Ishikawa (cell line): Measurements from ENCODE around the gene ITGA1.

ENCODE experiments used
- CEBPB ChIP-seq: IDR thresholded peaks from 2 replicates; pipeline ENCODE4 v1.6.1; 2012
- CREB1 ChIP-seq: IDR thresholded peaks from 2 replicates; pipeline ENCODE4 v1.6.1; 2012; ENCODE audit warnings: low read depth
- EGR1 ChIP-seq: IDR thresholded peaks from 2 replicates; pipeline ENCODE4 v1.6.1; 2012
- EP300 ChIP-seq: IDR thresholded peaks from 2 replicates; pipeline ENCODE4 v1.6.1; 2012; ENCODE audit warnings: borderline replicate concordance
- FOXM1 ChIP-seq: IDR thresholded peaks from 2 replicates; pipeline ENCODE4 v1.6.1; 2012; ENCODE audit warnings: low read depth, borderline replicate concordance
- NFIC ChIP-seq: IDR thresholded peaks from 2 replicates; pipeline ENCODE4 v1.6.1; 2012
- RAD21 ChIP-seq: IDR thresholded peaks from 2 replicates; pipeline ENCODE4 v1.6.1; 2012; ENCODE audit warnings: low read depth
- REST ChIP-seq: IDR thresholded peaks from 2 replicates; pipeline ENCODE4 v1.6.1; 2012; ENCODE audit warnings: low read depth, mild to moderate bottlenecking
- TAF1 ChIP-seq: IDR thresholded peaks from 2 replicates; pipeline ENCODE4 v1.6.1; 2012; ENCODE audit warnings: low read depth, mild to moderate bottlenecking
- TCF12 ChIP-seq: IDR thresholded peaks from 2 replicates; pipeline ENCODE4 v1.6.1; 2012; ENCODE audit warnings: low read depth
- TEAD4 ChIP-seq: IDR thresholded peaks from 2 replicates; pipeline ENCODE4 v1.6.1; 2012
- YY1 ChIP-seq: IDR thresholded peaks from 2 replicates; pipeline ENCODE4 v1.6.1; 2012; ENCODE audit warnings: low read depth
- ZBTB7A ChIP-seq: IDR thresholded peaks from 2 replicates; pipeline ENCODE4 v1.6.1; 2012; ENCODE audit warnings: low read depth
- TF ChIP-seq, protein P1 (sequence below): IDR thresholded peaks from 2 replicates; pipeline ENCODE4 v1.6.1; 2012
- TF ChIP-seq, protein P2 (sequence below): IDR thresholded peaks from 2 replicates; pipeline ENCODE4 v1.6.1; 2012

ITGA1 gene

DNA sequence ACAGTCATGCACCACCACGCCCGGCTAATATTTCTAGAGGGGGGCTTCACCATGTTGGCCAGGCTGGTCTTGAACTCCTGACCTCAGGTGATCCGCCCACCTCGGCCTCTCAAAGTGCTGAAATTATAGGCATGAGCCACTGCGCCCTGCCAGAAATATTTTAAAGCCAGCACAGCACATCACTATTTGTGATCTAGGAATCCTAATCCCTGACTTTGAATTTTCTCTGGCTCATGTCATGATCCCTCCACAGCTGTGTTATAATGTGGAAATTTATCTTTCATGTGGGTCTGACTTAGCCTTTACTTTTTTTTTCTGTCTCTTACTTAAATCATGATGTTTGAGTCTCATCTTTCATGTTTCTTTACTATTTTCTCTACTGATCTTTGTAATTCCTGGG, 18.7 kb upstream of the ITGA1 start:
- TF ChIP-seq FOXM1 (no peak), ZBTB7A (no peak), NFIC (no peak), TCF12 (no peak), REST (no peak), EGR1 (no peak), CEBPB (no peak), CREB1 (no peak)
- TF ChIP-seq, protein P1, sequence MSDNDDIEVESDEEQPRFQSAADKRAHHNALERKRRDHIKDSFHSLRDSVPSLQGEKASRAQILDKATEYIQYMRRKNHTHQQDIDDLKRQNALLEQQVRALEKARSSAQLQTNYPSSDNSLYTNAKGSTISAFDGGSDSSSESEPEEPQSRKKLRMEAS, result no peak
- TF ChIP-seq, protein P2, sequence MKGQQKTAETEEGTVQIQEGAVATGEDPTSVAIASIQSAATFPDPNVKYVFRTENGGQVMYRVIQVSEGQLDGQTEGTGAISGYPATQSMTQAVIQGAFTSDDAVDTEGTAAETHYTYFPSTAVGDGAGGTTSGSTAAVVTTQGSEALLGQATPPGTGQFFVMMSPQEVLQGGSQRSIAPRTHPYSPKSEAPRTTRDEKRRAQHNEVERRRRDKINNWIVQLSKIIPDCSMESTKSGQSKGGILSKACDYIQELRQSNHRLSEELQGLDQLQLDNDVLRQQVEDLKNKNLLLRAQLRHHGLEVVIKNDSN, result no peak

DNA sequence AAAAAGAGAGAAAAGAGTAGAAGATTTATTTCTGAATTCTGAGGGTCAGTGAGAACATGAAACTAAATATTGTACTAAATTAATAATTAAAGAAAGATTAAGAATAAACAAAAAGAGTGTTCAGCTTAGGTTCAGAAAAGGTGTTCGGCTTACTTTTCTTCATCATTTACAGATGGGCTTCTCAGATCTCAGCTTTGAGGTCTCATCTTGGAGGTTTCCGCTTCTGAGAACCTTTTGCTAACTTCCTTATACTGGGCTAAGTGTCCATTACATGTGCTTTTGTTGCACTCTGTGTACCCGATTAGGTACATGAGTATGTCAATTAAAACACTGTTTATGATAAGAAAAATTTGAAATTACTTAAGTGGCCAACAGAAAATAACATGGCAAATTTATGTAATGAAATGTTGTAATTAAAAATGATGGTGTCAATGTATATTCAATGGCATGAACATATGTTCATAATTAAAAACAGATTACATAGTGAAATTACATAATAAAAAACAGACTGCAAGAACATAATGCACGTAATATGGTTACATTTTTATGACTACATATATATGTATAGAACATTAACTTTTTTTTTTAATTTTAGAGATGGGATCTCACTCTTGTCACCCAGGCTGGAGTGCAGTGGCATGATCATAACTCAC, 17.3 kb upstream of the ITGA1 start:
- TF ChIP-seq CEBPB (no peak), EGR1 (no peak), ZBTB7A (no peak), REST (no peak), RAD21 (no peak), FOXM1 (no peak), TAF1 (no peak), YY1 (no peak), TEAD4 (no peak), EP300 (no peak), TCF12 (no peak), NFIC (no peak), CREB1 (no peak)
- TF ChIP-seq, protein P1, result no peak
- TF ChIP-seq, protein P2, result no peak

- TF ChIP-seq EGR1, result no peak
- TF ChIP-seq, protein P1, result no peak
- no peak for TF ChIP-seq CREB1
- no peak for TF ChIP-seq TCF12
- TF ChIP-seq TEAD4, result no peak
- TF ChIP-seq, protein P2, result no peak
- no peak for TF ChIP-seq NFIC
- no peak for TF ChIP-seq EP300
- TF ChIP-seq FOXM1, result no peak
- TF ChIP-seq YY1, result no peak
- no peak for TF ChIP-seq ZBTB7A
- no peak for TF ChIP-seq TAF1
Measured at GRCh38 chr5:52771343-52772039, 16.2 kb upstream of the ITGA1 start.

- no peak for TF ChIP-seq TCF12
- TF ChIP-seq, protein P2, result no peak
- TF ChIP-seq YY1, result no peak
- no peak for TF ChIP-seq TAF1
- no peak for TF ChIP-seq EGR1
- no peak for TF ChIP-seq NFIC
- no peak for TF ChIP-seq CREB1
- TF ChIP-seq FOXM1, result no peak
- TF ChIP-seq RAD21, result no peak
- no peak for TF ChIP-seq CEBPB
- TF ChIP-seq REST, result no peak
- no peak for TF ChIP-seq TEAD4
- TF ChIP-seq ZBTB7A, result no peak
- TF ChIP-seq, protein P1, result no peak
- TF ChIP-seq EP300, result no peak
Measured at GRCh38 chr5:52772668-52773067, 15.0 kb upstream of the ITGA1 start.
